ENCODE data around the gene KIF5B.
A peak's percentile ranks its signal among the peaks of the same experiment; 100 is the strongest.

The KIF5B gene

DNA sequence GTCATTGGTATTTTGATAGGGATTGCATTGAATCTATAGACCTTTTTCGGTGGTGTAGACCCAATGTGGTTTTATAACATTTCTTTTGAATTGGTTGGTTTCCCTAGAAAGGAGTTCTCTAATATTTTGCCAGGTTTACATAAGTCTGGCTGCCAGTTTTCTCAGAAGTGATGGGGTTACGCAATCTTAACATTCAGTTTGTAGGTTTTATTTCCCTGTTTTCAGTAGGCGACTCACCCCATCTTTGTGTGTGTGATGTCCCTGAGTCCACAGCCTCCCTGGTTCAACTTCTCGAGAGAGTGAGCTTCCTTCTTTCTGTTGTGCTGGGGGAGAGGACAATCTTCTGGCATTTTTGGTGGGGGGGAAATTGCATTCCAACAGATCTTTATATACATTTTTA lies 9.6 kb upstream of the KIF5B start:
- H3K27me3 ChIP-seq (ENCODE audit: insufficient read depth, low read depth, severe bottlenecking) = no peaks in the 10 kb centered on the region
- no peak overlapping the region for H3K27ac ChIP-seq
- H3K9me3 ChIP-seq (ENCODE audit: severe bottlenecking) = no peaks in the 10 kb centered on the region
- H3K36me3 ChIP-seq = no peaks in the 10 kb centered on the region
- TF ChIP-seq, protein P1, sequence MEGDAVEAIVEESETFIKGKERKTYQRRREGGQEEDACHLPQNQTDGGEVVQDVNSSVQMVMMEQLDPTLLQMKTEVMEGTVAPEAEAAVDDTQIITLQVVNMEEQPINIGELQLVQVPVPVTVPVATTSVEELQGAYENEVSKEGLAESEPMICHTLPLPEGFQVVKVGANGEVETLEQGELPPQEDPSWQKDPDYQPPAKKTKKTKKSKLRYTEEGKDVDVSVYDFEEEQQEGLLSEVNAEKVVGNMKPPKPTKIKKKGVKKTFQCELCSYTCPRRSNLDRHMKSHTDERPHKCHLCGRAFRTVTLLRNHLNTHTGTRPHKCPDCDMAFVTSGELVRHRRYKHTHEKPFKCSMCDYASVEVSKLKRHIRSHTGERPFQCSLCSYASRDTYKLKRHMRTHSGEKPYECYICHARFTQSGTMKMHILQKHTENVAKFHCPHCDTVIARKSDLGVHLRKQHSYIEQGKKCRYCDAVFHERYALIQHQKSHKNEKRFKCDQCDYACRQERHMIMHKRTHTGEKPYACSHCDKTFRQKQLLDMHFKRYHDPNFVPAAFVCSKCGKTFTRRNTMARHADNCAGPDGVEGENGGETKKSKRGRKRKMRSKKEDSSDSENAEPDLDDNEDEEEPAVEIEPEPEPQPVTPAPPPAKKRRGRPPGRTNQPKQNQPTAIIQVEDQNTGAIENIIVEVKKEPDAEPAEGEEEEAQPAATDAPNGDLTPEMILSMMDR (IDR thresholded peaks at IDR 0.05; ENCODE audit: low read depth, low read length) = no peak
- DNase-seq = no peak
- no peak overlapping the region for H3K4me3 ChIP-seq (ENCODE audit: low read depth, low read length)

DNA sequence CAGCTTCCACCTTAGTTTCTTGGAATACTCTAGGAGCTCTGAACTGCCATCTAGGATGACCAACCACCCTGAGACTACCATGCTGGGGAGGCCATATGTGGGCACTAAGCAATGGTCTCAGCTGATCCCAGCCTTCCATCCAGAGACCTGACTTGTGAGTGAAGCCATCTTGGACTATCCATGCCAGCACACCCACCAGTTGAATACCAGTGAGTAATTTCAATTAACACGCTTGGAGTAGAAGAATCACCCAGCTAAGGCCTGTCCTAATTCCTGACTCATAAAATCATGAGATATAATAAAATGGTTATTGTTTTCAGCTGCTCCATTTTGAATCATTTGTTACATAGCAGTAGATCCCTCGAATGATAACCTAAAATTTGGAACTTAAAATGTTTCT lies 5.2 kb upstream of the KIF5B start:
- H3K27me3 ChIP-seq (ENCODE audit: insufficient read depth, low read depth, severe bottlenecking) = no peaks in the 10 kb centered on the region
- TF ChIP-seq, protein P1 (IDR thresholded peaks at IDR 0.05; ENCODE audit: low read depth, low read length) = no peak
- no peaks in the 10 kb centered on the region for H3K9me3 ChIP-seq (ENCODE audit: severe bottlenecking)
- H3K36me3 ChIP-seq = no peaks in the 10 kb centered on the region
- H3K4me3 ChIP-seq (ENCODE audit: low read depth, low read length) = no peak overlapping the region
- no peak overlapping the region for H3K27ac ChIP-seq
- no peak for DNase-seq

DNA sequence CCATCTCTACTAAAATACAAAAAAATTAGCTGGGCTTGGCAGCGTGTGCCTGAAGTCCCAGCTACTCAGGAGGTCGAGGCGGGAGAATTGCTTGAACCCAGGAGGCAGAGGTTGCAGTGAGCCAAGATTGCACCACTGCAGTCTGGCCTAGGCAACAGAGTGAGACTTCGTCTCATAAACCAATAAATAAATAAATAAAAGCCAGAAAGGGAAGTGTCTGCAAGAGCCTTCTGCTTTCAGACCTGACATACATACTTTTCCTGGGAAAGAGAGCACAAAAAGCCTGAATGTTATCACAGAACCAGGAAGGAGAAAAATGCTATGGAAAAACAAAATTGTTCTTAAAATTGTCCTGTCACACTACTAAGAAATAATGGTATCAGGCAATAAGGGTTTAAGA lies 4.1 kb upstream of the KIF5B start:
- DNase-seq = no peak
- Histone ChIP-seq H3K9me3 (ENCODE audit: severe bottlenecking) (no peaks in the 10 kb centered on the region), H3K36me3 (peaks cover 4% of the 10 kb centered on the region; the same call in 1 of the 2 replicates), H3K27ac (no peak overlapping the region), H3K4me3 (ENCODE audit: low read depth, low read length) (no peak overlapping the region), H3K27me3 (ENCODE audit: insufficient read depth, low read depth, severe bottlenecking) (no peaks in the 10 kb centered on the region)
- TF ChIP-seq, protein P1 (IDR thresholded peaks at IDR 0.05; ENCODE audit: low read depth, low read length) = no peak

DNA sequence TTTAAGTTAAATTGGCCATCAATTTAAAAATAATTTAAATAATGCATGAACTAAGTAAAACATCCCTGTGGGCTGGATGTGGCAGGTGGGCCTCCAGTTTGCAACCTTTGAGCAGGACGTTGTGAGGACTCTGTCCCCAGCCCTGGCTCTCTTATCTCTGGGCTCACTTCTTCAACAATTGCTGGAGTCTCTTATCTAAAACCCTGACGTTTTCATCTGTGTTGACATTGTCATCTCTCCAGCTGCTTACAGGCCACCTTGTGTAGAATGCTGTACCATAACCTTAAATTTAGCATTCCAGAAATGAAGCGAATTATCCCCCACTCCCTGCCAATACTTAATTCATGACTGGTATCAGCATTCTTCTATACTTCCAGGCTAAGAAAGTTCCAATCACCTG lies 3.2 kb upstream of the KIF5B start:
- Histone ChIP-seq H3K9me3 (ENCODE audit: severe bottlenecking) (no peaks in the 10 kb centered on the region), H3K4me3 (ENCODE audit: low read depth, low read length) (no peak overlapping the region), H3K27ac (no peak overlapping the region), H3K27me3 (ENCODE audit: insufficient read depth, low read depth, severe bottlenecking) (no peaks in the 10 kb centered on the region), H3K36me3 (peaks cover 4% of the 10 kb centered on the region; the same call in 1 of the 2 replicates)
- TF ChIP-seq, protein P1 (IDR thresholded peaks at IDR 0.05; ENCODE audit: low read depth, low read length) = no peak
- DNase-seq = no peak

DNA sequence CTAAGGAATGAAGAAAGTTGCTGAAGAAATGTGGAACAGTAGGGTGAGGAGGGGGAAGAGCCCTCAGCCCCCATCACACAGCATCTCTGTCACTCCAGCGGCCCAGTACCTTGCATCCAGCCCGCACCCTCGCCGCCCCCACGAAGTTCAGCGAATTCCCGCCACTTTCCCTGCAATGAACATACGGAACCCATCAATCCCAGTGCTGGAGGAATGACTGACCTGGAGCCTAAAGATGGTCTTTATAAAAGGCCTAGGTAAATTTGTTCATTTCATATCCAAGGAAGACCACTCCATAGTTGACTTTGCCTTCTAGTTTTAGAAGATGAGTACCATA lies 779 bp upstream of the KIF5B start:
- no peaks in the 10 kb centered on the region for H3K27me3 ChIP-seq (ENCODE audit: insufficient read depth, low read depth, severe bottlenecking)
- DNase-seq = no peak
- peaks cover 4% of the 10 kb centered on the region; the same call in 1 of the 2 replicates for H3K36me3 ChIP-seq
- no peak overlapping the region for H3K4me3 ChIP-seq (ENCODE audit: low read depth, low read length)
- H3K27ac ChIP-seq = no peak overlapping the region; the same call in 1 of the 2 replicates
- no peaks in the 10 kb centered on the region for H3K9me3 ChIP-seq (ENCODE audit: severe bottlenecking)
- TF ChIP-seq, protein P1 (IDR thresholded peaks at IDR 0.05; ENCODE audit: low read depth, low read length) = no peak

DNA sequence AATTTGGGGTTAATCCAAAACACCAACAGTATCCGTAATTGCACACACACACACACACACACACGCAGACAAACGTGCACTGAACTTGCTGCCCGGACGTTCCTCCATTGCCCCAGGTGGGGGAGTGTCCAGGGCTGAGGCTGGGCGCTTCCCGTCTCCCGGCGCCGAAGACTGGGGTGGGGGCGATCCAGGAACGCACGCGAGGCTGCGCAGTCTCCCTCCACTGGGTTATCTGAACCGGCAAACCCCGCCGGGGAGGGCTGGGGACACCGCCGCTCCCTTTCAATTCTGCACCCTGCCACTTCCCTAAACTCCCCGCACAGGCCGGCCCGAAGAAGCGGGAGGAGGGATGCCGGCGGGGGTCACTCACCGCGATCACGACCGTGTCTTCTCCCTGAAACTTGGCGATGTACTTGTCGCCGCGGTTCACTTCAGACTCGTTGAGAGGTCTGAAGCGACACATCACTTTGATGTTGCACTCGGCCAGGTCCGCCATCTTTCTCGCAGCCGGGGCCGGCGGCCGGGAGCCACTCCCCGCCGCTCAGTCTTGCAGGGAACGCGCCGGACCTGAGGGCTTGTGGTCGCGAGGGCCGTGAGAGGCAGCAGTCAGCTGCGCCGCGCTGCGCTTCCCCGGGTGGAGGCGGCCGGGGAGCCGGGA lies 618 bp downstream of the KIF5B start:
- TF ChIP-seq, protein P1 (IDR thresholded peaks at IDR 0.05; ENCODE audit: low read depth, low read length) = no peak
- H3K27ac ChIP-seq = peak overlapping the region; percentile 96

More for the DNA sequence above, 618 bp downstream of the KIF5B start:
- Histone ChIP-seq H3K4me3 (ENCODE audit: low read depth, low read length) (peak overlapping the region; percentile 92), H3K36me3 (peaks cover 4% of the 10 kb centered on the region; the same call in 1 of the 2 replicates), H3K27me3 (ENCODE audit: insufficient read depth, low read depth, severe bottlenecking) (no peaks in the 10 kb centered on the region), H3K9me3 (ENCODE audit: severe bottlenecking) (no peaks in the 10 kb centered on the region)
- DNase-seq = peak; percentile 49

Measured in WERI-Rb-1 (cell line).